HFFc6 (cell line): Measurements from ENCODE around the gene OPN1MW. TPM values are rescaled to one million over a fixed set of nuclear protein-coding genes. Genes with fewer than 3 reads are reported as not detected.
"Not testable (repeated sequence)": the region's sequence is repeated elsewhere in the genome, so short reads cannot be mapped to it uniquely, and the experiment has no call there.

Experiments
- DNase-seq: peaks from one replicate; pipeline ENCODE4 v3.0.0-alpha.2; 2018
- H3K27ac Mint-ChIP-seq: 2 replicates; pipeline ENCODE4 v1.8.0; 2020; ENCODE audit warnings: mild to moderate bottlenecking, mixed read lengths
- H3K27me3 Mint-ChIP-seq: 2 replicates; pipeline ENCODE4 v1.8.0; 2021; ENCODE audit warnings: mild to moderate bottlenecking, moderate library complexity, mixed read lengths; ENCODE audit not compliant: insufficient read depth
- H3K36me3 Mint-ChIP-seq: 2 replicates; pipeline ENCODE4 v1.8.0; 2021; ENCODE audit warnings: low read depth, mixed read lengths
- H3K4me1 Mint-ChIP-seq: 2 replicates; pipeline ENCODE4 v1.8.0; 2020; ENCODE audit warnings: low read depth, mixed read lengths
- H3K4me3 Mint-ChIP-seq: 2 replicates; pipeline ENCODE4 v1.8.0; 2020; ENCODE audit warnings: mild to moderate bottlenecking, moderate library complexity, mixed read lengths
- H3K9me3 Mint-ChIP-seq: 2 replicates; pipeline ENCODE4 v1.8.0; 2020; ENCODE audit warnings: mild to moderate bottlenecking, mixed read lengths
- CTCF ChIP-seq: fragments of 200-600 bp; sonication (generic); IDR thresholded peaks from 2 replicates; pipeline ENCODE4 v1.5.0; 2021; ENCODE audit warnings: antibody characterized with exemption, mild to moderate bottlenecking
- total RNA-seq, 6 experiments: library from RNA; stranded (reverse); fragmentation: NEBNext Ultra II Directional; extraction: Animal tissue kit (Norgen Biotek cat#: 25700); gene quantifications; 2 replicates in 1 of 6; 3 replicates in 5 of 6; pipeline ENCODE4 v1.2.3, GENCODE V29; 2021

Gene OPN1MW
- total RNA-seq, 6 experiments from 2014 or later = not detected

DNA sequence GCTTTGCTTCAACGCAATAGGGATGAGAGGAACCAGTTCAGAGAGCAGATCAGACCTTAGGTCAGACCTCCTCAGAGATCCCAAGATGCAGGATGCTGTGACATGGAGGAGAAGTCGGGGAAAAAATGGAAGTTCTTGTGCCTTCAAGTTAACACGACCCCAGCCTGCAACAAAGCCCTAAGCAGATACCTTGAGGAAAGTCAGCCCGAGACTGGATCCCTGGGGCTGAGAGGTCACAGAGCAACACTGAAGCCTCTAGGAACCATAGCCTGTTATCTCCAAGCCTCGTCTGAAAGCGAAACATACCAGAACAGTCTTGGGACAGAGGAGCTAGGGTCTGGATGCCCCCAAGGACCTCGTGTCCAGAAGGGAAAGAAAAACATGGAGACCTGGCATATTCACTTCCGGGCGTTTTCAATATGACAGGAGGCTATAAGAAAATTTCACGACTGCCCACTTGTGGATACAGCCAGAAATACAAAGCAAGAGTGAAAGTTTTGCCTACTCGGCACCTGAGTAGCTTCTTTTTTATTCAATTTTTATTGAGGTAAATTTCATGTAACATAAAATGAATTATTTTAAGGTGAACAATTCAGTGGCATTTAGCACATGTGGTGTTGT lies 56.7 kb downstream of the OPN1MW start:
- TF ChIP-seq CTCF = peak; percentile 45
- not testable (repeated sequence) for H3K27ac Mint-ChIP-seq, H3K4me3 Mint-ChIP-seq, H3K36me3 Mint-ChIP-seq, H3K9me3 Mint-ChIP-seq, DNase-seq, H3K27me3 Mint-ChIP-seq, H3K4me1 Mint-ChIP-seq

- not testable (repeated sequence) for H3K36me3 Mint-ChIP-seq, H3K4me3 Mint-ChIP-seq, DNase-seq, H3K27ac Mint-ChIP-seq, H3K27me3 Mint-ChIP-seq, H3K4me1 Mint-ChIP-seq, H3K9me3 Mint-ChIP-seq
Observed at GRCh38 chrX:154239982-154240503, 57.6 kb downstream of the OPN1MW start.

Other genes starting within 250 kb of the OPN1MW start
- gene NAA10, start 247.6 kb upstream of the OPN1MW start, total RNA-seq = 100 to 1,000 TPM; 130 to 160 (median 146) TPM
- under 1 TPM in 4 of 6 experiments, not detected in 2; 0.23 to 0.75 (median 0.40) TPM for gene RENBP, start 238.0 kb upstream of the OPN1MW start, total RNA-seq
- 10 to 100 TPM; 52.1 to 62.1 (median 59.0) TPM for gene HCFC1, start 210.8 kb upstream of the OPN1MW start, total RNA-seq
- gene TMEM187, start 209.8 kb upstream of the OPN1MW start, total RNA-seq = 1 to 10 TPM; 3.1 to 8.0 (median 5.7) TPM
- 100 to 1,000 TPM; 103 to 133 (median 120) TPM for gene IRAK1, start 162.7 kb upstream of the OPN1MW start, total RNA-seq
- 10 to 100 TPM; 28.8 to 35.8 (median 31.9) TPM for gene MECP2, start 84.9 kb upstream of the OPN1MW start, total RNA-seq
- gene OPN1LW, start 38.4 kb upstream of the OPN1MW start, total RNA-seq = not detected
- not detected for gene OPN1MW2, start 37.2 kb downstream of the OPN1MW start, total RNA-seq
- not detected for gene OPN1MW3, start 75.0 kb downstream of the OPN1MW start, total RNA-seq
- gene TEX28, start 112.5 kb downstream of the OPN1MW start, total RNA-seq = not detected
- gene TKTL1, start 113.2 kb downstream of the OPN1MW start, total RNA-seq = not detected
- 1,000 to 10,000 TPM; 2,260 to 2,886 (median 2,666) TPM for gene FLNA, start 192.0 kb downstream of the OPN1MW start, total RNA-seq
- 100 to 1,000 TPM in 4 of 6 experiments, 10 to 100 TPM in 2; 84.8 to 119 (median 108) TPM for gene EMD, start 196.7 kb downstream of the OPN1MW start, total RNA-seq
- gene RPL10, start 215.8 kb downstream of the OPN1MW start, total RNA-seq = 1,000 to 10,000 TPM; 1,764 to 1,978 (median 1,934) TPM
- 10 to 100 TPM; 74.8 to 96.3 (median 87.4) TPM for gene DNASE1L1, start 226.7 kb downstream of the OPN1MW start, total RNA-seq
- 10 to 100 TPM; 13.0 to 17.3 (median 15.1) TPM for gene TAFAZZIN, start 228.9 kb downstream of the OPN1MW start, total RNA-seq
- gene ATP6AP1, start 246.1 kb downstream of the OPN1MW start, total RNA-seq = 100 to 1,000 TPM; 107 to 154 (median 123) TPM